SK-N-SH (cell line): ENCODE measurements around the gene LIN7A. TPM values are rescaled to one million over a fixed set of nuclear protein-coding genes. Genes with fewer than 3 reads are reported as not detected.

Source experiments
- CTCF ChIA-PET: fragments of 300-600, 350-600 bp; formaldehyde crosslinking; extraction: SDS; loops from one replicate; lab custom pipeline; 2021; lab: Yijun Ruan, JAX
- POLR2A ChIA-PET: fragments of 350-600 bp; sonication (Branson Sonifier 250); formaldehyde crosslinking; extraction: SDS; loops from one replicate; lab custom pipeline; 2020; ENCODE audit warnings: antibody characterized with exemption, inconsistent platforms; lab: Yijun Ruan, JAX
- DNase-seq: peaks from one replicate; pipeline ENCODE4 v3.0.0; 2012
- H2AFZ ChIP-seq: fragments of 200-600 bp; sonication (generic); 2 replicates; pipeline ENCODE4 v1.8.1; 2016; ENCODE audit warnings: antibody characterized with exemption, mild to moderate bottlenecking, low read depth
- H3F3A ChIP-seq: fragments of 200-600 bp; sonication (generic); replicated peaks from 2 replicates; pipeline ENCODE3; 2016; ENCODE audit warnings: antibody characterized with exemption, mild to moderate bottlenecking; ENCODE audit not compliant: insufficient read depth
- H3K27ac ChIP-seq, 2 experiments: fragments of 200-500 bp in 1 of 2; fragments of 200-600 bp in 1 of 2; sonication (Bioruptor generic) in 1 of 2; sonication (generic), shearing (Covaris generic) in 1 of 2; 2 replicates each; pipeline versions ENCODE4 v1.5.1 to v1.6.1; 2014 to 2016; ENCODE audit warnings: low read depth in 2 of 2, inconsistent platforms in 1 of 2, low read length in 1 of 2, mild to moderate bottlenecking in 1 of 2, mixed read lengths in 1 of 2
- H3K27me3 ChIP-seq: fragments of 200-600 bp; sonication (generic), shearing (Covaris generic); 2 replicates; pipeline ENCODE4 v1.6.1; 2016; ENCODE audit warnings: mixed run types; ENCODE audit not compliant: insufficient read depth
- H3K36me3 ChIP-seq, 2 experiments: fragments of 200-500 bp in 1 of 2; fragments of 200-600 bp in 1 of 2; sonication (Bioruptor generic) in 1 of 2; sonication (generic) in 1 of 2; replicated peaks in 1 of 2; 2 replicates each; pipeline versions ENCODE3 to v1.5.1; 2014 to 2016; ENCODE audit warnings: low read length in 1 of 2, mild to moderate bottlenecking in 1 of 2; ENCODE audit not compliant: insufficient read depth in 2 of 2, control insufficient read depth in 1 of 2
- H3K4me1 ChIP-seq, 2 experiments: fragments of 200-500 bp in 1 of 2; fragments of 200-600 bp in 1 of 2; sonication (Bioruptor generic) in 1 of 2; sonication (generic), shearing (Covaris generic) in 1 of 2; 2 replicates each; pipeline versions ENCODE4 v1.5.1 to v1.6.1; 2014 to 2016; ENCODE audit warnings: low read depth in 1 of 2, low read length in 1 of 2, mixed run types in 1 of 2; ENCODE audit not compliant: insufficient read depth in 2 of 2, control insufficient read depth in 1 of 2
- H3K4me2 ChIP-seq: fragments of 200-600 bp; sonication (generic), shearing (Covaris generic); 2 replicates; pipeline ENCODE4 v1.6.1; 2017; ENCODE audit warnings: mixed run types
- H3K4me3 ChIP-seq, 2 experiments: fragments of 200-500 bp in 1 of 2; fragments of 200-600 bp in 1 of 2; sonication (Bioruptor generic) in 1 of 2; sonication (generic), shearing (Covaris generic) in 1 of 2; 2 replicates each; pipeline versions ENCODE4 v1.5.1 to v1.8.1; 2014 to 2016; ENCODE audit warnings: low read depth in 2 of 2, inconsistent platforms in 1 of 2, low read length in 1 of 2, mild to moderate bottlenecking in 1 of 2, mixed read lengths in 1 of 2, moderate library complexity in 1 of 2
- H3K79me2 ChIP-seq: fragments of 200-600 bp; sonication (generic); 2 replicates; pipeline ENCODE4 v1.8.1; 2017; ENCODE audit warnings: mild to moderate bottlenecking; ENCODE audit not compliant: insufficient read depth
- H3K9ac ChIP-seq: fragments of 200-600 bp; sonication (generic); 2 replicates; pipeline ENCODE4 v1.6.1; 2017; ENCODE audit warnings: mixed run types
- H3K9me2 ChIP-seq: fragments of 200-600 bp; sonication (generic); 2 replicates; pipeline ENCODE4 v1.6.1; 2017; ENCODE audit warnings: mixed run types
- H3K9me3 ChIP-seq: fragments of 200-600 bp; sonication (generic); 2 replicates; pipeline ENCODE4 v1.6.1; 2017; ENCODE audit warnings: mixed run types, mild to moderate bottlenecking, moderate library complexity
- H4K20me1 ChIP-seq: fragments of 200-600 bp; sonication (generic); 2 replicates; pipeline ENCODE4 v1.6.1; 2017; ENCODE audit warnings: mild to moderate bottlenecking, mixed run types; ENCODE audit not compliant: insufficient read depth
- CHD2 ChIP-seq: fragments of 150-350 bp; IDR thresholded peaks from 2 replicates; pipeline ENCODE4 v1.6.1; 2018; ENCODE audit warnings: low read length; ENCODE audit not compliant: partially characterized antibody
- FOSL2 ChIP-seq: IDR thresholded peaks from 2 replicates; pipeline ENCODE4 v1.4.0; 2012; ENCODE audit warnings: low read depth, mild to moderate bottlenecking, moderate library complexity, borderline replicate concordance
- FOXJ3 ChIP-seq: sonication (generic); formaldehyde crosslinking; IDR thresholded peaks from 2 replicates; pipeline ENCODE4 v1.5.1; 2020; ENCODE audit warnings: mild to moderate bottlenecking, missing genetic modification reagents
- GATA2 ChIP-seq: sonication (generic); formaldehyde crosslinking; IDR thresholded peaks from 2 replicates; pipeline ENCODE4 v1.5.0; 2020; ENCODE audit warnings: mild to moderate bottlenecking, missing genetic modification reagents
- MXI1 ChIP-seq: IDR thresholded peaks from 2 replicates; pipeline ENCODE4 v1.6.1; 2012; ENCODE audit warnings: mild to moderate bottlenecking, low read depth, low read length, improper control_type of control experiment
- NRF1 ChIP-seq: IDR thresholded peaks from 2 replicates; pipeline ENCODE4 v1.6.1; 2012; ENCODE audit warnings: low read depth, mild to moderate bottlenecking, low read length
- PBX3 ChIP-seq: IDR thresholded peaks from 2 replicates; pipeline ENCODE4; 2012
- POLR2AphosphoS5 ChIP-seq: IDR thresholded peaks from 2 replicates; pipeline ENCODE4 v1.6.1; 2012; ENCODE audit warnings: low read depth, low read length
- RAD21 ChIP-seq: IDR thresholded peaks from 2 replicates; pipeline ENCODE4 v1.6.1; 2012; ENCODE audit warnings: mild to moderate bottlenecking, low read length
- RFX5 ChIP-seq: IDR thresholded peaks from 2 replicates; pipeline ENCODE4 v1.6.1; 2012; ENCODE audit warnings: mild to moderate bottlenecking, improper control_type of control experiment, low read length
- SIN3A ChIP-seq: IDR thresholded peaks from 2 replicates; pipeline ENCODE4 v1.6.1; 2012; ENCODE audit warnings: low read depth, mild to moderate bottlenecking, low read length, moderate library complexity, borderline replicate concordance
- SMC3 ChIP-seq: IDR thresholded peaks from 2 replicates; pipeline ENCODE4 v1.6.1; 2012; ENCODE audit warnings: low read depth, low read length, improper control_type of control experiment
- TAF1 ChIP-seq: IDR thresholded peaks from 2 replicates; pipeline ENCODE4 v1.6.1; 2012; ENCODE audit warnings: low read depth, mild to moderate bottlenecking, low read length, moderate library complexity, borderline replicate concordance
- TEAD4 ChIP-seq: IDR thresholded peaks from 2 replicates; pipeline ENCODE4 v1.4.0; 2012; ENCODE audit warnings: mild to moderate bottlenecking, borderline replicate concordance; ENCODE audit not compliant: insufficient read depth
- USF2 ChIP-seq: fragments of 150-350 bp; IDR thresholded peaks from 2 replicates; pipeline ENCODE4 v1.6.1; 2017; ENCODE audit warnings: antibody characterized with exemption, low read length, low read depth, borderline replicate concordance
- YY1 ChIP-seq: IDR thresholded peaks from 2 replicates; pipeline ENCODE4 v1.4.0; 2012; ENCODE audit warnings: low read depth, mild to moderate bottlenecking
- WGBS: methylation state at CpG from one replicate; pipeline ENCODE4 v1.1.6; 2017; ENCODE audit warnings: low lambda C conversion rate; 5-methylcytosine and 5-hydroxymethylcytosine counted together
- polyA plus RNA-seq, 3 experiments: library from polyadenylated mRNA; depleted of rRNA; stranded (reverse); fragments of >200 nt; gene quantifications; 2 replicates each; pipeline ENCODE4 v1.2.3, GENCODE V29; 2012
- TF ChIP-seq, protein P1 (sequence below): IDR thresholded peaks from 2 replicates; pipeline ENCODE4 v1.4.0; 2012; ENCODE audit warnings: low read depth, borderline replicate concordance
- TF ChIP-seq, protein P2 (sequence below): IDR thresholded peaks from 2 replicates; pipeline ENCODE4 v1.6.1; 2012; ENCODE audit warnings: mild to moderate bottlenecking, low read depth, low read length, moderate library complexity
- TF ChIP-seq, protein P3 (sequence below): fragments of 150-350 bp; IDR thresholded peaks from 2 replicates; pipeline ENCODE4 v1.6.1; 2016; ENCODE audit warnings: mild to moderate bottlenecking, low read depth, low read length

The LIN7A gene
- polyA plus RNA-seq, 1 of the 3 experiments (the other 2 are of a cell fraction), result not detected

DNA sequence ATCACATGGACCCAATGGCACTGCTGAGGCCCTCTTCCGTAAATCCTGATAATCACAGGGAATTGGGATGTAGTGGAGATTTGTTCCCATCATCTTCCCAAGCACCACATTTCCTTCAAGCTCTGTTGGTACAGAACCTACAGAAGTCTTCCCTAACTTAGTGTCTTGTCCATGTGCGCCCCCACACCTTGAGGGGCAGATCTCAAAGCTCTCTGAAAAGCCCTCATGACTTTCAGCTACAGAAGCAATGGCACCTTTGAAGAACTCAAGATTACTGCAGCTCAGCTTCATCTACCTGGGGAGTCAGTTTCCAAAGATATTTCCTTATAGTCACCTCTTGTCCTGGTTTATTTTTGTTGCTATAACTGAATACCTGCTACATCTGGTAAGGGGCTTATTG is 166.8 kb downstream of the LIN7A start:
- Histone ChIP-seq H4K20me1 (no peaks in the 10 kb centered on the region), H3K4me1 (no peaks in the 10 kb centered on the region), H3K4me3 (no peak overlapping the region), H3K4me2 (no peak overlapping the region), H3K27me3 (peaks cover 14% of the 10 kb centered on the region; the same call in 1 of the 2 replicates), H3F3A (no peaks in the 10 kb centered on the region), H3K36me3 (no peaks in the 10 kb centered on the region), H2AFZ (no peak overlapping the region), H3K79me2 (no peaks in the 10 kb centered on the region), H3K9me2 (no peaks in the 10 kb centered on the region), H3K9ac (no peak overlapping the region), H3K27ac (no peak overlapping the region), H3K9me3 (no peaks in the 10 kb centered on the region)
- TF ChIP-seq SIN3A, result no peak
- TF ChIP-seq POLR2AphosphoS5, result no peak
- no peak for TF ChIP-seq NRF1
- no peak for TF ChIP-seq FOSL2
- TF ChIP-seq, protein P1, sequence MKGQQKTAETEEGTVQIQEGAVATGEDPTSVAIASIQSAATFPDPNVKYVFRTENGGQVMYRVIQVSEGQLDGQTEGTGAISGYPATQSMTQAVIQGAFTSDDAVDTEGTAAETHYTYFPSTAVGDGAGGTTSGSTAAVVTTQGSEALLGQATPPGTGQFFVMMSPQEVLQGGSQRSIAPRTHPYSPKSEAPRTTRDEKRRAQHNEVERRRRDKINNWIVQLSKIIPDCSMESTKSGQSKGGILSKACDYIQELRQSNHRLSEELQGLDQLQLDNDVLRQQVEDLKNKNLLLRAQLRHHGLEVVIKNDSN, result no peak
- no peak for TF ChIP-seq MXI1
- TF ChIP-seq, protein P2, sequence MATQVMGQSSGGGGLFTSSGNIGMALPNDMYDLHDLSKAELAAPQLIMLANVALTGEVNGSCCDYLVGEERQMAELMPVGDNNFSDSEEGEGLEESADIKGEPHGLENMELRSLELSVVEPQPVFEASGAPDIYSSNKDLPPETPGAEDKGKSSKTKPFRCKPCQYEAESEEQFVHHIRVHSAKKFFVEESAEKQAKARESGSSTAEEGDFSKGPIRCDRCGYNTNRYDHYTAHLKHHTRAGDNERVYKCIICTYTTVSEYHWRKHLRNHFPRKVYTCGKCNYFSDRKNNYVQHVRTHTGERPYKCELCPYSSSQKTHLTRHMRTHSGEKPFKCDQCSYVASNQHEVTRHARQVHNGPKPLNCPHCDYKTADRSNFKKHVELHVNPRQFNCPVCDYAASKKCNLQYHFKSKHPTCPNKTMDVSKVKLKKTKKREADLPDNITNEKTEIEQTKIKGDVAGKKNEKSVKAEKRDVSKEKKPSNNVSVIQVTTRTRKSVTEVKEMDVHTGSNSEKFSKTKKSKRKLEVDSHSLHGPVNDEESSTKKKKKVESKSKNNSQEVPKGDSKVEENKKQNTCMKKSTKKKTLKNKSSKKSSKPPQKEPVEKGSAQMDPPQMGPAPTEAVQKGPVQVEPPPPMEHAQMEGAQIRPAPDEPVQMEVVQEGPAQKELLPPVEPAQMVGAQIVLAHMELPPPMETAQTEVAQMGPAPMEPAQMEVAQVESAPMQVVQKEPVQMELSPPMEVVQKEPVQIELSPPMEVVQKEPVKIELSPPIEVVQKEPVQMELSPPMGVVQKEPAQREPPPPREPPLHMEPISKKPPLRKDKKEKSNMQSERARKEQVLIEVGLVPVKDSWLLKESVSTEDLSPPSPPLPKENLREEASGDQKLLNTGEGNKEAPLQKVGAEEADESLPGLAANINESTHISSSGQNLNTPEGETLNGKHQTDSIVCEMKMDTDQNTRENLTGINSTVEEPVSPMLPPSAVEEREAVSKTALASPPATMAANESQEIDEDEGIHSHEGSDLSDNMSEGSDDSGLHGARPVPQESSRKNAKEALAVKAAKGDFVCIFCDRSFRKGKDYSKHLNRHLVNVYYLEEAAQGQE, result no peak
- TF ChIP-seq RFX5, result no peak
- TF ChIP-seq USF2, result no peak
- no peak for DNase-seq
- ChIA-PET POLR2A (no interaction called here), CTCF (interaction anchor here (1.0 kb wide), 1 partner anchor 12 kb away, joined by 4 read pairs; no protein-coding TSS in a partner anchor)
- WGBS, result 72% methylated on average over 2 of the region's 2 CpGs

DNA sequence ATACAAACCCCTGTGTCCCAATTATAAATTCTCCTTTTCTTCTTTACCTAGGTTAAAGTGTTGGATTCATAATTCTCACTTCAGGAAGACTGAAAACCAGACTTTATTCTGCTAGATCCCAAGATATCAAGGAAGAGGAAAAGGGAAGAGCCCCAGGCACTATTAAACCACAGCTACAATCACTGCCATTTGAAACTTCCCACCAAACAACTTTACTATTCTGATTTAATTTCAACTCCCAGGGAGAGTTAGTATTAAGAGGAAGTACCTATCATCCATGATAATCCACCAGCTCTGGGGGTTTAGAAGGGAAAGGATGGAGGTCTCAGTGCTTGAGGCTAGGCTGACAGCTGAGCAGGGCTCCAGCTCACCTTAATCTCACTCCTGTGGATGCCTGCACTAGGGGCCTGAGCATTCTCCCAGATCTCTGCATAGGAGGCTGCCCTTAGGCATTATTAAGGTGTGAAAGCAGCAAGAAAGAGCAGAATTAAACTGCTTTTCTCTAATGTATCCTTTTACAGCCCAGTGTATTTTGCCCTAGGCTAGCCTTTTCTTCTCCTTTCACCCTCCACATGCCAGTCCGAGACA is 168.1 kb downstream of the LIN7A start:
- TF ChIP-seq FOXJ3 (CRISPR knock-in tag), result no peak
- no peak for TF ChIP-seq YY1
- no peak for TF ChIP-seq TEAD4
- TF ChIP-seq CHD2, result no peak
- no peak for TF ChIP-seq SMC3
- no peak for TF ChIP-seq NRF1
- TF ChIP-seq TAF1, result no peak
- TF ChIP-seq SIN3A, result no peak
- no peak for TF ChIP-seq RFX5
- TF ChIP-seq GATA2 (CRISPR knock-in tag), result no peak
- no peak for TF ChIP-seq MXI1
- TF ChIP-seq PBX3, result no peak
- TF ChIP-seq RAD21, result no peak
- TF ChIP-seq, protein P3, sequence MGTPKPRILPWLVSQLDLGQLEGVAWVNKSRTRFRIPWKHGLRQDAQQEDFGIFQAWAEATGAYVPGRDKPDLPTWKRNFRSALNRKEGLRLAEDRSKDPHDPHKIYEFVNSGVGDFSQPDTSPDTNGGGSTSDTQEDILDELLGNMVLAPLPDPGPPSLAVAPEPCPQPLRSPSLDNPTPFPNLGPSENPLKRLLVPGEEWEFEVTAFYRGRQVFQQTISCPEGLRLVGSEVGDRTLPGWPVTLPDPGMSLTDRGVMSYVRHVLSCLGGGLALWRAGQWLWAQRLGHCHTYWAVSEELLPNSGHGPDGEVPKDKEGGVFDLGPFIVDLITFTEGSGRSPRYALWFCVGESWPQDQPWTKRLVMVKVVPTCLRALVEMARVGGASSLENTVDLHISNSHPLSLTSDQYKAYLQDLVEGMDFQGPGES, result no peak
- no peaks in the 10 kb centered on the region for H3F3A ChIP-seq
- H3K9ac ChIP-seq, result no peak overlapping the region
- no peaks in the 10 kb centered on the region for H3K4me1 ChIP-seq
- H3K4me3 ChIP-seq, result no peak overlapping the region
- WGBS, result 39% methylated on average over 1 of the region's 1 CpG
- CTCF ChIA-PET, result no interaction called here
- no peak overlapping the region for H3K27ac ChIP-seq
- POLR2A ChIA-PET, result no interaction called here
- no peaks in the 10 kb centered on the region for H3K9me3 ChIP-seq
- no peak overlapping the region for H3K4me2 ChIP-seq
- no peaks in the 10 kb centered on the region for H3K79me2 ChIP-seq
- H3K27me3 ChIP-seq, result peaks cover 19% of the 10 kb centered on the region; the same call in 1 of the 2 replicates
- no peaks in the 10 kb centered on the region for H3K36me3 ChIP-seq
- no peaks in the 10 kb centered on the region for H4K20me1 ChIP-seq
- no peak for DNase-seq
- H3K9me2 ChIP-seq, result no peaks in the 10 kb centered on the region
- no peak overlapping the region for H2AFZ ChIP-seq
